WTC11 (cell line): ENCODE results near the gene COLGALT1. TPM values are rescaled to one million over a fixed set of nuclear protein-coding genes. Genes with fewer than 3 reads are reported as not detected.

ENCODE experiments used
- ATAC-seq: fragments of 200-7000 bp; cut with Tn5 transposase; 2 replicates; pipeline ENCODE4 v1.10.0; 2021; ENCODE audit warnings: mild to moderate bottlenecking, moderate library complexity
- CTCF ChIA-PET: fragments of 300-600 bp; sonication (Branson Sonifier 250); formaldehyde crosslinking; loops from one replicate; lab custom pipeline; 2021; ENCODE audit warnings: antibody characterized with exemption; lab: Charles Lee
- POLR2A ChIA-PET: fragments of 350-600 bp; sonication (Branson Sonifier 250); formaldehyde crosslinking; loops from one replicate; lab custom pipeline; 2021; ENCODE audit warnings: antibody characterized with exemption; lab: Charles Lee
- DNase-seq: peaks from one replicate; pipeline ENCODE4 v3.0.0; 2021; ENCODE audit warnings: low spot score
- H3K27ac Mint-ChIP-seq: 2 replicates; pipeline ENCODE4 v1.8.0; 2021; ENCODE audit warnings: mixed read lengths
- H3K27me3 Mint-ChIP-seq: 2 replicates; pipeline ENCODE4 v1.8.0; 2021; ENCODE audit warnings: low read depth, mild to moderate bottlenecking, moderate library complexity, mixed read lengths
- H3K36me3 Mint-ChIP-seq: 2 replicates; pipeline ENCODE4 v1.8.0; 2021; ENCODE audit warnings: mixed read lengths
- H3K4me1 Mint-ChIP-seq: 2 replicates; pipeline ENCODE4 v1.8.0; 2022; ENCODE audit warnings: mixed read lengths
- H3K4me3 Mint-ChIP-seq: 2 replicates; pipeline ENCODE4 v1.8.0; 2021; ENCODE audit warnings: mild to moderate bottlenecking, moderate library complexity, mixed read lengths
- H3K9me3 Mint-ChIP-seq: 2 replicates; pipeline ENCODE4 v1.8.0; 2021; ENCODE audit warnings: mixed read lengths
- CBFB ChIP-seq: sonication (generic); formaldehyde crosslinking; IDR thresholded peaks from 2 replicates; pipeline ENCODE4 v1.8.1; 2022; ENCODE audit warnings: mild to moderate bottlenecking, low read depth, missing genetic modification reagents
- ESRRA ChIP-seq: sonication (generic); formaldehyde crosslinking; IDR thresholded peaks from 2 replicates; pipeline ENCODE4 v1.8.1; 2022; ENCODE audit warnings: mild to moderate bottlenecking, missing genetic modification reagents, borderline replicate concordance
- GABPB1 ChIP-seq: sonication (generic); formaldehyde crosslinking; IDR thresholded peaks from 2 replicates; pipeline ENCODE4 v1.8.1; 2023; ENCODE audit warnings: mild to moderate bottlenecking, missing genetic modification reagents
- MXD4 ChIP-seq: fragments of 250-450 bp; sonication (Bioruptor Pico); IDR thresholded peaks from 2 replicates; pipeline ENCODE4 v1.8.0; 2021; ENCODE audit warnings: mild to moderate bottlenecking, moderate library complexity, borderline replicate concordance
- MYBL2 ChIP-seq: sonication (generic); formaldehyde crosslinking; IDR thresholded peaks from 2 replicates; pipeline ENCODE4 v1.8.1; 2023; ENCODE audit warnings: mild to moderate bottlenecking, moderate library complexity, missing genetic modification reagents
- NFE2L1 ChIP-seq: sonication (generic); formaldehyde crosslinking; IDR thresholded peaks from 2 replicates; pipeline ENCODE4 v1.8.1; 2023; ENCODE audit warnings: missing genetic modification reagents
- NR1H2 ChIP-seq: sonication (generic); formaldehyde crosslinking; IDR thresholded peaks from 2 replicates; pipeline ENCODE4 v1.9.0; 2021; ENCODE audit warnings: mild to moderate bottlenecking, moderate library complexity, missing genetic modification reagents
- PRRX2 ChIP-seq: fragments of 250-450 bp; sonication (Bioruptor Pico); IDR thresholded peaks from 2 replicates; pipeline ENCODE4 v1.8.0; 2021; ENCODE audit warnings: mild to moderate bottlenecking
- RORB ChIP-seq: fragments of 250-450 bp; sonication (Bioruptor Pico); IDR thresholded peaks from 2 replicates; pipeline ENCODE4 v1.9.0; 2021; ENCODE audit warnings: mild to moderate bottlenecking
- SMAD4 ChIP-seq: sonication (generic); formaldehyde crosslinking; IDR thresholded peaks from 2 replicates; pipeline ENCODE4 v1.8.0; 2022; ENCODE audit warnings: mild to moderate bottlenecking, missing genetic modification reagents
- TP53 ChIP-seq: sonication (generic); formaldehyde crosslinking; IDR thresholded peaks from 2 replicates; pipeline ENCODE4 v1.8.1; 2023; ENCODE audit warnings: mild to moderate bottlenecking, missing genetic modification reagents
- total RNA-seq: library from RNA; stranded (reverse); gene quantifications from 3 replicates; pipeline ENCODE4 v1.2.3, GENCODE V29; 2021
- TF ChIP-seq, protein P1 (sequence below): sonication (generic); formaldehyde crosslinking; IDR thresholded peaks from 2 replicates; pipeline ENCODE4 v1.8.1; 2023; ENCODE audit warnings: mild to moderate bottlenecking, missing genetic modification reagents, moderate library complexity
- TF ChIP-seq, protein P2 (sequence below): sonication (generic); formaldehyde crosslinking; IDR thresholded peaks from 2 replicates; pipeline ENCODE4 v1.8.1; 2023; ENCODE audit warnings: mild to moderate bottlenecking, missing genetic modification reagents, moderate library complexity
- TF ChIP-seq, protein P3 (sequence below): sonication (generic); formaldehyde crosslinking; IDR thresholded peaks from 2 replicates; pipeline ENCODE4 v1.8.0; 2023; ENCODE audit warnings: missing genetic modification reagents, mild to moderate bottlenecking, borderline replicate concordance
- TF ChIP-seq, protein P4 (sequence below): sonication (generic); formaldehyde crosslinking; IDR thresholded peaks from 2 replicates; pipeline ENCODE4 v1.8.0; 2022; ENCODE audit warnings: mild to moderate bottlenecking, missing genetic modification reagents
- TF ChIP-seq, protein P5 (sequence below): fragments of 200-600 bp; IDR thresholded peaks from 2 replicates; pipeline ENCODE4 v1.8.0; 2022; ENCODE audit warnings: antibody characterized with exemption
- TF ChIP-seq, protein P6 (sequence below): sonication (generic); formaldehyde crosslinking; IDR thresholded peaks from 2 replicates; pipeline ENCODE4 v1.8.0; 2023; ENCODE audit warnings: missing genetic modification reagents

Gene COLGALT1
- total RNA-seq, 1 experiment from 2014 or later = 54.0 TPM

DNA sequence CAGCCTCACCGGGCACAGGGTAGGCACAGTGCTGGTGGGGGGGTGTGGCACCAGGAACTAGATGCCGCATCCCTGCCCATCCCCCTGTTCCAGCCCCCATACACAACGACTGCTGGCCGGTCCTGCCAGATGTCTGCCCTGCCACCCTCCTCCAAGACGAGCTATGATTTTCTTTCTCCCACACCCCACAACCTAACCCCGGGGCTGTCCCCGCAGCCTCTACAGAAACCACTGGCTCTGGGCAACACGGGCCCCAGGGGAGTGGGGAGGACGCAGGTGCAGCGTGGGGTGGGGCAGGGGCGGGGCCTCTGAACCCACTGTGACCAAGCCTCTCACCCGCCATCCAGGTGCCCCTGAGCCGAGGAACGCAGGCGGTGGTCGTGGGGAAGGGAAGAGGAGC, 28.5 kb upstream of the COLGALT1 start:
- no peak overlapping the region for H3K27ac Mint-ChIP-seq
- TF ChIP-seq, protein P1, sequence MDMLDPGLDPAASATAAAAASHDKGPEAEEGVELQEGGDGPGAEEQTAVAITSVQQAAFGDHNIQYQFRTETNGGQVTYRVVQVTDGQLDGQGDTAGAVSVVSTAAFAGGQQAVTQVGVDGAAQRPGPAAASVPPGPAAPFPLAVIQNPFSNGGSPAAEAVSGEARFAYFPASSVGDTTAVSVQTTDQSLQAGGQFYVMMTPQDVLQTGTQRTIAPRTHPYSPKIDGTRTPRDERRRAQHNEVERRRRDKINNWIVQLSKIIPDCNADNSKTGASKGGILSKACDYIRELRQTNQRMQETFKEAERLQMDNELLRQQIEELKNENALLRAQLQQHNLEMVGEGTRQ (CRISPR knock-in tag) = no peak
- TF ChIP-seq, protein P2, sequence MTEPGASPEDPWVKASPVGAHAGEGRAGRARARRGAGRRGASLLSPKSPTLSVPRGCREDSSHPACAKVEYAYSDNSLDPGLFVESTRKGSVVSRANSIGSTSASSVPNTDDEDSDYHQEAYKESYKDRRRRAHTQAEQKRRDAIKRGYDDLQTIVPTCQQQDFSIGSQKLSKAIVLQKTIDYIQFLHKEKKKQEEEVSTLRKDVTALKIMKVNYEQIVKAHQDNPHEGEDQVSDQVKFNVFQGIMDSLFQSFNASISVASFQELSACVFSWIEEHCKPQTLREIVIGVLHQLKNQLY (CRISPR knock-in tag) = no peak
- TF ChIP-seq CBFB (CRISPR knock-in tag) (no peak), MYBL2 (CRISPR knock-in tag) (no peak), TP53 (no peak), NFE2L1 (no peak), MXD4 (CRISPR knock-in tag) (no peak), GABPB1 (CRISPR knock-in tag) (no peak), NR1H2 (CRISPR knock-in tag) (no peak), PRRX2 (CRISPR knock-in tag) (no peak), RORB (CRISPR knock-in tag) (no peak), SMAD4 (CRISPR knock-in tag) (no peak), ESRRA (CRISPR knock-in tag) (no peak)
- TF ChIP-seq, protein P3, sequence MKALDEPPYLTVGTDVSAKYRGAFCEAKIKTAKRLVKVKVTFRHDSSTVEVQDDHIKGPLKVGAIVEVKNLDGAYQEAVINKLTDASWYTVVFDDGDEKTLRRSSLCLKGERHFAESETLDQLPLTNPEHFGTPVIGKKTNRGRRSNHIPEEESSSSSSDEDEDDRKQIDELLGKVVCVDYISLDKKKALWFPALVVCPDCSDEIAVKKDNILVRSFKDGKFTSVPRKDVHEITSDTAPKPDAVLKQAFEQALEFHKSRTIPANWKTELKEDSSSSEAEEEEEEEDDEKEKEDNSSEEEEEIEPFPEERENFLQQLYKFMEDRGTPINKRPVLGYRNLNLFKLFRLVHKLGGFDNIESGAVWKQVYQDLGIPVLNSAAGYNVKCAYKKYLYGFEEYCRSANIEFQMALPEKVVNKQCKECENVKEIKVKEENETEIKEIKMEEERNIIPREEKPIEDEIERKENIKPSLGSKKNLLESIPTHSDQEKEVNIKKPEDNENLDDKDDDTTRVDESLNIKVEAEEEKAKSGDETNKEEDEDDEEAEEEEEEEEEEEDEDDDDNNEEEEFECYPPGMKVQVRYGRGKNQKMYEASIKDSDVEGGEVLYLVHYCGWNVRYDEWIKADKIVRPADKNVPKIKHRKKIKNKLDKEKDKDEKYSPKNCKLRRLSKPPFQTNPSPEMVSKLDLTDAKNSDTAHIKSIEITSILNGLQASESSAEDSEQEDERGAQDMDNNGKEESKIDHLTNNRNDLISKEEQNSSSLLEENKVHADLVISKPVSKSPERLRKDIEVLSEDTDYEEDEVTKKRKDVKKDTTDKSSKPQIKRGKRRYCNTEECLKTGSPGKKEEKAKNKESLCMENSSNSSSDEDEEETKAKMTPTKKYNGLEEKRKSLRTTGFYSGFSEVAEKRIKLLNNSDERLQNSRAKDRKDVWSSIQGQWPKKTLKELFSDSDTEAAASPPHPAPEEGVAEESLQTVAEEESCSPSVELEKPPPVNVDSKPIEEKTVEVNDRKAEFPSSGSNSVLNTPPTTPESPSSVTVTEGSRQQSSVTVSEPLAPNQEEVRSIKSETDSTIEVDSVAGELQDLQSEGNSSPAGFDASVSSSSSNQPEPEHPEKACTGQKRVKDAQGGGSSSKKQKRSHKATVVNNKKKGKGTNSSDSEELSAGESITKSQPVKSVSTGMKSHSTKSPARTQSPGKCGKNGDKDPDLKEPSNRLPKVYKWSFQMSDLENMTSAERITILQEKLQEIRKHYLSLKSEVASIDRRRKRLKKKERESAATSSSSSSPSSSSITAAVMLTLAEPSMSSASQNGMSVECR (CRISPR knock-in tag) = no peak
- TF ChIP-seq, protein P4, sequence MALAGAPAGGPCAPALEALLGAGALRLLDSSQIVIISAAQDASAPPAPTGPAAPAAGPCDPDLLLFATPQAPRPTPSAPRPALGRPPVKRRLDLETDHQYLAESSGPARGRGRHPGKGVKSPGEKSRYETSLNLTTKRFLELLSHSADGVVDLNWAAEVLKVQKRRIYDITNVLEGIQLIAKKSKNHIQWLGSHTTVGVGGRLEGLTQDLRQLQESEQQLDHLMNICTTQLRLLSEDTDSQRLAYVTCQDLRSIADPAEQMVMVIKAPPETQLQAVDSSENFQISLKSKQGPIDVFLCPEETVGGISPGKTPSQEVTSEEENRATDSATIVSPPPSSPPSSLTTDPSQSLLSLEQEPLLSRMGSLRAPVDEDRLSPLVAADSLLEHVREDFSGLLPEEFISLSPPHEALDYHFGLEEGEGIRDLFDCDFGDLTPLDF (CRISPR knock-in tag) = no peak
- TF ChIP-seq, protein P5, sequence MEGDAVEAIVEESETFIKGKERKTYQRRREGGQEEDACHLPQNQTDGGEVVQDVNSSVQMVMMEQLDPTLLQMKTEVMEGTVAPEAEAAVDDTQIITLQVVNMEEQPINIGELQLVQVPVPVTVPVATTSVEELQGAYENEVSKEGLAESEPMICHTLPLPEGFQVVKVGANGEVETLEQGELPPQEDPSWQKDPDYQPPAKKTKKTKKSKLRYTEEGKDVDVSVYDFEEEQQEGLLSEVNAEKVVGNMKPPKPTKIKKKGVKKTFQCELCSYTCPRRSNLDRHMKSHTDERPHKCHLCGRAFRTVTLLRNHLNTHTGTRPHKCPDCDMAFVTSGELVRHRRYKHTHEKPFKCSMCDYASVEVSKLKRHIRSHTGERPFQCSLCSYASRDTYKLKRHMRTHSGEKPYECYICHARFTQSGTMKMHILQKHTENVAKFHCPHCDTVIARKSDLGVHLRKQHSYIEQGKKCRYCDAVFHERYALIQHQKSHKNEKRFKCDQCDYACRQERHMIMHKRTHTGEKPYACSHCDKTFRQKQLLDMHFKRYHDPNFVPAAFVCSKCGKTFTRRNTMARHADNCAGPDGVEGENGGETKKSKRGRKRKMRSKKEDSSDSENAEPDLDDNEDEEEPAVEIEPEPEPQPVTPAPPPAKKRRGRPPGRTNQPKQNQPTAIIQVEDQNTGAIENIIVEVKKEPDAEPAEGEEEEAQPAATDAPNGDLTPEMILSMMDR = no peak
- TF ChIP-seq, protein P6, sequence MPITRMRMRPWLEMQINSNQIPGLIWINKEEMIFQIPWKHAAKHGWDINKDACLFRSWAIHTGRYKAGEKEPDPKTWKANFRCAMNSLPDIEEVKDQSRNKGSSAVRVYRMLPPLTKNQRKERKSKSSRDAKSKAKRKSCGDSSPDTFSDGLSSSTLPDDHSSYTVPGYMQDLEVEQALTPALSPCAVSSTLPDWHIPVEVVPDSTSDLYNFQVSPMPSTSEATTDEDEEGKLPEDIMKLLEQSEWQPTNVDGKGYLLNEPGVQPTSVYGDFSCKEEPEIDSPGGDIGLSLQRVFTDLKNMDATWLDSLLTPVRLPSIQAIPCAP (CRISPR knock-in tag) = no peak
- ChIA-PET POLR2A (no interaction called here), CTCF (interaction anchor here (1.1 kb wide), 1 partner anchor 102 kb away, joined by 3 read pairs; no protein-coding TSS in a partner anchor)
- no peak overlapping the region for H3K4me3 Mint-ChIP-seq
- DNase-seq = no peak
- ATAC-seq = no peak
- H3K9me3 Mint-ChIP-seq = peaks cover 9% of the 10 kb centered on the region
- peaks cover 15% of the 10 kb centered on the region for H3K4me1 Mint-ChIP-seq
- peaks cover 3% of the 10 kb centered on the region; the same call in 1 of the 2 replicates for H3K36me3 Mint-ChIP-seq
- peaks cover 10% of the 10 kb centered on the region; the same call in 1 of the 2 replicates for H3K27me3 Mint-ChIP-seq
